ENCODE measurements around the gene LZTR1.

DNA sequence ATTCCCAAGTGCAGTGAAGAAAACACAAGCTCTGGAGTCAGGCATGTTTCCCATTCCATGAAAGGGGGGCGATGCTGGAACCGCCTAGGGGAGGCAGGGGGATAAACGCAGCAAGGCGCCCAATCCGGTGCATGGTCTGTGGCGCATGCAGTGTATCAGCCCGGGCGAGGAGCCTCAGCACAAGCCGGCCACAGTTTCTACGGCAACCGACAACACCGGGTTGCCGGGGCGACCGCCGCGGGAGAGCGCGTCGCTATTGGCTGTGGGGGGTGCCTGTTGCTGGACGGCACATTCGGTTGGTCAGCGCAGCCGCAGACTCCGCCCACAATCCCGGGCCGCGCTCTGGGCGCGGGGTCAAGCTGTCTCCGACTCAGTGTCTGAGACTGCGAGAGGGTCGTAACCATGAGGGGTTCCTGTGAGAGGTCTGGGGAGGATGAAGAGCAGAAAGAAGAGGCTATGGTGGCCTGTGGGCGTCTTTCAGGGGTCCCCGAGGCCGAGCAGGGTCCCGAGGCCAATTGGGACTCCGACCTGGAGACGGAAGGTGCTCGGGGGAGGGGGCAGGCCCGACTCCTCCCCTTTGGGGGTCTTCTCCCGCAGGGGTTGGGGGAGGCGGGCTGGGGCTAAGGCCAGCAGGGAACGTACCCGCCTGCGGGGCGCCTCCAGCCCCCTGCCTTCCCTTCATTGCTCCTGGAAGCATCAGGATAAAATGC is 63.6 kb downstream of the LZTR1 start, which contains the start of gene LRRC74B:
- TF ChIP-seq, protein P1, sequence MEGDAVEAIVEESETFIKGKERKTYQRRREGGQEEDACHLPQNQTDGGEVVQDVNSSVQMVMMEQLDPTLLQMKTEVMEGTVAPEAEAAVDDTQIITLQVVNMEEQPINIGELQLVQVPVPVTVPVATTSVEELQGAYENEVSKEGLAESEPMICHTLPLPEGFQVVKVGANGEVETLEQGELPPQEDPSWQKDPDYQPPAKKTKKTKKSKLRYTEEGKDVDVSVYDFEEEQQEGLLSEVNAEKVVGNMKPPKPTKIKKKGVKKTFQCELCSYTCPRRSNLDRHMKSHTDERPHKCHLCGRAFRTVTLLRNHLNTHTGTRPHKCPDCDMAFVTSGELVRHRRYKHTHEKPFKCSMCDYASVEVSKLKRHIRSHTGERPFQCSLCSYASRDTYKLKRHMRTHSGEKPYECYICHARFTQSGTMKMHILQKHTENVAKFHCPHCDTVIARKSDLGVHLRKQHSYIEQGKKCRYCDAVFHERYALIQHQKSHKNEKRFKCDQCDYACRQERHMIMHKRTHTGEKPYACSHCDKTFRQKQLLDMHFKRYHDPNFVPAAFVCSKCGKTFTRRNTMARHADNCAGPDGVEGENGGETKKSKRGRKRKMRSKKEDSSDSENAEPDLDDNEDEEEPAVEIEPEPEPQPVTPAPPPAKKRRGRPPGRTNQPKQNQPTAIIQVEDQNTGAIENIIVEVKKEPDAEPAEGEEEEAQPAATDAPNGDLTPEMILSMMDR (IDR thresholded peaks at IDR 0.05), result no peak
- TF ChIP-seq EZH2 (IDR thresholded peaks at IDR 0.05) (no peak), EZH2phosphoT487 (IDR thresholded peaks at IDR 0.05) (no peak)
